ENCODE data around the gene ADARB1. TPM values are rescaled to one million over a fixed set of nuclear protein-coding genes. Genes with fewer than 3 reads are reported as not detected.

Gene ADARB1
- total and polyA plus RNA-seq, 2 of the 4 experiments (the other 2 are of a cell fraction) = 39.8 to 47.3 TPM

- H2AK9ac ChIP-seq (replicated peaks; ENCODE audit: low read depth, low read length, poor library complexity) = peak overlapping the region; percentile 66
- intact Hi-C loops (cut with micrococcal nuclease) (no loop called here), in situ Hi-C loops (cut with MboI; ENCODE audit: low sequenced_read_pairs) (no loop called here), dilution Hi-C loops (cut with HindIII; ENCODE audit: low sequenced_read_pairs, unreplicated experiment) (no loop called here)
- no TSS peak for BruUV-seq (replicated peaks)
- no peak overlapping the region for H4K8ac ChIP-seq (ENCODE audit: low read depth in 2 of 2, low read length in 2 of 2)
- no peak overlapping the region for H2BK5ac ChIP-seq (ENCODE audit: low read depth, low read length, poor library complexity, severe bottlenecking)
- H3K4me1 ChIP-seq (ENCODE audit: control insufficient read depth, insufficient read depth, low read length) = no peaks in the 10 kb centered on the region
- H3K4ac ChIP-seq (ENCODE audit: low read depth, low read length) = no peak overlapping the region
- no peak overlapping the region for H3K9ac ChIP-seq (ENCODE audit: low read depth, low read length)
- H3K56ac ChIP-seq (ENCODE audit: extremely low read depth, insufficient read depth, low read length) = no peak overlapping the region
- ChIA-PET POLR2A (ENCODE audit: unreplicated experiment) (no interaction called here), CTCF (no interaction called here)
- no peak overlapping the region for H3K23ac ChIP-seq (ENCODE audit: low read depth, low read length)
- 91% methylated on average over 12 of the region's 16 CpGs; no CpG with 5 or more reads in 1 of the 2 experiments for WGBS, 2 experiments (ENCODE audit: extremely low coverage in 2 of 2, insufficient read length in 1 of 2)
- no peak overlapping the region for H2BK15ac ChIP-seq (ENCODE audit: low read depth, low read length)
- H3K36me3 ChIP-seq (ENCODE audit: control insufficient read depth, insufficient read depth, low read length) = peaks cover 65% of the 10 kb centered on the region
- H3K79me1 ChIP-seq (ENCODE audit: low read depth in 1 of 2, low read length in 2 of 2) = peaks cover 31 to 38% of the 10 kb centered on the region in 2 experiments
- no peak overlapping the region for H3K4me3 ChIP-seq (ENCODE audit: insufficient read depth, low read depth, low read length)
- no peak for ATAC-seq (ENCODE audit: low read depth)
- H3K14ac ChIP-seq (replicated peaks; ENCODE audit: low read depth, low read length) = no peak overlapping the region
- DNase-seq = no peak
- H2BK120ac ChIP-seq (ENCODE audit: low read depth, low read length) = no peak overlapping the region
- no peak overlapping the region for H4K5ac ChIP-seq (ENCODE audit: low read depth, low read length)
- H3K4me2 ChIP-seq (ENCODE audit: low read depth, low read length) = no peak overlapping the region
- no peak overlapping the region for H3K18ac ChIP-seq (ENCODE audit: low read depth, low read length)
- no peak overlapping the region for H2AFZ ChIP-seq (replicated peaks; ENCODE audit: low read length, poor library complexity)
- peaks cover 8% of the 10 kb centered on the region for H3K9me1 ChIP-seq (ENCODE audit: insufficient read depth, low read length)
- H4K91ac ChIP-seq (ENCODE audit: insufficient read depth, low read depth, low read length) = no peak overlapping the region
- no peak overlapping the region for H2AK5ac ChIP-seq (ENCODE audit: low read depth, low read length)
- no peak overlapping the region for H3K27ac ChIP-seq (ENCODE audit: insufficient read depth, low read length)
- H3K9me3 ChIP-seq (ENCODE audit: control insufficient read depth, insufficient read depth, low read length) = no peaks in the 10 kb centered on the region
- no peak for TF ChIP-seq ELK1 (IDR thresholded peaks at IDR 0.05; ENCODE audit: borderline replicate concordance, low read depth, low read length)
- no peak for TF ChIP-seq RCOR1 (IDR thresholded peaks at IDR 0.05; ENCODE audit: insufficient replicate concordance, low read length)
- TF ChIP-seq BHLHE40 (IDR thresholded peaks at IDR 0.05; ENCODE audit: low read depth, low read length) = no peak
- no peak for TF ChIP-seq MXI1 (IDR thresholded peaks at IDR 0.05; ENCODE audit: borderline replicate concordance, low read depth, low read length)
- TF ChIP-seq CEBPB (IDR thresholded peaks at IDR 0.05; ENCODE audit: low read depth, low read length) = no peak
- TF ChIP-seq RAD21 (IDR thresholded peaks at IDR 0.05; ENCODE audit: low read length) = no peak
- TF ChIP-seq, protein P1, sequence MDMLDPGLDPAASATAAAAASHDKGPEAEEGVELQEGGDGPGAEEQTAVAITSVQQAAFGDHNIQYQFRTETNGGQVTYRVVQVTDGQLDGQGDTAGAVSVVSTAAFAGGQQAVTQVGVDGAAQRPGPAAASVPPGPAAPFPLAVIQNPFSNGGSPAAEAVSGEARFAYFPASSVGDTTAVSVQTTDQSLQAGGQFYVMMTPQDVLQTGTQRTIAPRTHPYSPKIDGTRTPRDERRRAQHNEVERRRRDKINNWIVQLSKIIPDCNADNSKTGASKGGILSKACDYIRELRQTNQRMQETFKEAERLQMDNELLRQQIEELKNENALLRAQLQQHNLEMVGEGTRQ (IDR thresholded peaks at IDR 0.05; ENCODE audit: low read depth, low read length) = no peak
- TF ChIP-seq RFX5 (IDR thresholded peaks at IDR 0.05; ENCODE audit: low read depth, low read length) = no peak
- no peak for TF ChIP-seq MAZ (IDR thresholded peaks at IDR 0.05; ENCODE audit: borderline replicate concordance, low read depth, low read length)
- H2BK20ac ChIP-seq (ENCODE audit: low read depth, low read length) = no peak overlapping the region
- H4K20me1 ChIP-seq (ENCODE audit: insufficient read depth, low read length) = peaks cover 39% of the 10 kb centered on the region
- H3K27me3 ChIP-seq (ENCODE audit: control insufficient read depth, insufficient read depth, low read length) = no peaks in the 10 kb centered on the region
Measured at GRCh38 chr21:45200581-45201296, 126.4 kb downstream of the ADARB1 start.

All from IMR-90 (cell line).